HPDE6-E6E7 (cell line): ENCODE measurements around the gene TERB1.

Experiments
- DNase-seq: peaks from one replicate; pipeline ENCODE4 v3.0.0; 2011; ENCODE audit warnings: missing footprints; ENCODE audit errors: extremely low spot score

TERB1 gene, protein sequence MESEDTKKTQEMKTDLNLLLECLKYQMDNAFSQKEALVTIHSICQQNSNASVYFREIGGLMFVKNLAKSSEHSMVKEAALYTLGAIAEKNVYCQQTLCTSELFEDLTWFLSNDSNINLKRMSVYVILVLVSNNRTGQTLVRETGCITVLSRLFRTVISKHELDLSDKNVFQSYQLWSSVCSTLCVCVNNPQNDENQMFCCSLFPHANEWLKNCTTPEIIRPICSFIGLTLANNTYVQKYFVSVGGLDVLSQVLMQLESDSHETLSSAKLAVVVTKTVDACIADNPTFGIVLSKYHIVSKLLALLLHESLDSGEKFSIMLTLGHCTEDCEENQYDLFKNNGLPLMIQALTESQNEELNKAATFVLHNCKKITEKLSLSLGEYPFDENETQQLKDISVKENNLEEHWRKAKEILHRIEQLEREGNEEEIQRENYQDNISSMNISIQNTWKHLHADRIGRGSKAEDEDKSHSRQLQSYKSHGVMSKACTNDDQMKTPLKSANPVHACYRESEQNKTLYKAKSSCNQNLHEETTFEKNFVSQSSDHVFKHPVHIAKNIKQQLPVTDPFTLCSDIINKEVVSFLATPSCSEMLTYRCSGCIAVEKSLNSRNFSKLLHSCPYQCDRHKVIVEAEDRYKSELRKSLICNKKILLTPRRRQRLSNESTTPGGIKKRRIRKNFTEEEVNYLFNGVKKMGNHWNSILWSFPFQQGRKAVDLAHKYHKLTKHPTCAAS

DNA sequence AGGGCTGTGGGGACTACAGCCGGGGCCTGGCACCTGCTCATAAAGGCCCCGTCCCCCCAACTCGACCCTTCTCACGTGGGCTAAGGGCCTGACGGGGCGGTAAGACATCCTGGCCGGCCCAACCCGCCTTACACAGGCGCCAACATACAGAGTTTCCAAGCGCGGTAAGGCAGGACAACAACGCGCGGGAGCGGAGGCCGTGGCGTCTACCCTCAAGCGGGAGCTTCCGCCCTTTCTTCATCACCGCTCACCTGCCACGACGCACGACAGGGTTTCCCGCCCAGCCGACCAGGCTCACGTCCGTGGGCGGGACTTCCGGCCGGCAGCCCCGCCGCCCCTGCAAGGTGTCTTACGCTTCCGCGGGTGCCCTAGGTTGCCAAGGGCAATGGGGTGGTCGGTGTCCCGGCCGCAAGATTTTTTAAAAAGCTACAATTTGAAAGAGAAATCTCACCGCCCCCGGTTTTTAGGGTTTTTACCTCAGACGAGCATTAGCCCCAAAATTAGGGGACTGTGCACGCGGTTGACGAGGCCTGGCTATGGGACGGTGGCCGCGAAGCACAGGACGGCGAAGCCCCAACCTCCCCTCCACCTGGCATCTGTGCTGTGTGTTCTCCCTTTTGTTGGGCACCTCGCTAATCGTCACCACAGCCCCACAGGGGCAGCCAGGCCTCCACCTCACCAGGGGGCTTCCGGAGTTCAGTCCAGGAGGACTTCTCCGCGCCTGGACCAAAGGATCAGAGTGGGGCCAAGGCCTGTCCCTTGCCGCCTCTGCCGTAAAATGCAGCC is at the start of gene TERB1:
Gene TERB1, minus strand, starts transcription at position 265 of the 786 bp plus-strand sequence. CDS start 4,786 bp downstream, outside the sequence.
- no peak for DNase-seq

DNA sequence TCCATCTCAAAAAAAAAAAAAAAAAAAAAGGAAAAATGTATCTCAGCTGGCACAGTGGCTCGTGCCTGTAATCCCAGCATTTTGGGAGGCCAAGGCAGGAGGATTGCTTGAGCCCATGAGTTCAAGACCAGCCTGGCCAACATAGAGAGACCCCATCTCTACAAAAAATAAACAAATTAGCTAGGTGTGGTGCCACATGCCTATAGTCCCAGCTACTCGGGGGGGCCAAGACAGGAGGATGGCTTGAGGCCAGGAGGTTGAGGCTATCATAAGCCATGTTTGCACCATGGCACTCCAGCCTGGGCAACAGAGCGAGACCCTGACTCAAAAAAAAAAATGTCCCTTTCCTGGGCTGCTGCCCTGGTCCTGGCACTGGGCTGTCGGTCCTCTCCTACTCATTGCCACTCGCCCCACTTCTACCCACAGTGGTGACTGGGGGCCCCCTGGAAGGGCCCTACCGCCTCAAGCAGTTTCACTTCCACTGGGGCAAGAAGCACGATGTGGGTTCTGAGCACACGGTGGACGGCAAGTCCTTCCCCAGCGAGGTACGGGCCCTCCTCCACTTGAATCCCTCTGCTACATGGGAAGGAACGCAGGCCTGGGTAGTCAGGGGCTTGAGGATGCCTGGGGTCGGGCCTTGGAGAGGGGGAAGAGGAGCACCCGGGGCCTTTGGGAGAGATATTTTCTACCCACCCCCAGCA is 48.9 kb upstream of the TERB1 start:
- no peak for DNase-seq

DNA sequence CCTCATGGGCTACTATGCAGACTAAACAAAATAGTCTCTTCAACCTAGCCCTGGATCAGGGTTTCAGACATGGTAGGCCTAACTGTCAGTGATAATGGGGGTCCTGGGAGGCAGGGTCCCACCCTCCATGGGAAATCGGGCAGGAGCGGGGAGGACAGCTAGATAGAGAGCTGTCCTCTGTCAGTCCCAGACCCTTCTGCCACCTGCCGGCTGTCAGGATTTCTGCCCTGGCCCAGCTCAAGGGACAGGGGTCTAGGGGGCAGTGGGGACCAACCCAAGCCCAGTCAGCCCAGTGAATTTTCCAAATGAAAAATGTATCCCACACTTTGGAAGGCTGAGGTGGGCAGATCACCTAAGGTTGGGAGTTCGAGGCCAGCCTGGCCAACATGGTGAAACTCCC is 48.2 kb upstream of the TERB1 start:
- no peak for DNase-seq

DNA sequence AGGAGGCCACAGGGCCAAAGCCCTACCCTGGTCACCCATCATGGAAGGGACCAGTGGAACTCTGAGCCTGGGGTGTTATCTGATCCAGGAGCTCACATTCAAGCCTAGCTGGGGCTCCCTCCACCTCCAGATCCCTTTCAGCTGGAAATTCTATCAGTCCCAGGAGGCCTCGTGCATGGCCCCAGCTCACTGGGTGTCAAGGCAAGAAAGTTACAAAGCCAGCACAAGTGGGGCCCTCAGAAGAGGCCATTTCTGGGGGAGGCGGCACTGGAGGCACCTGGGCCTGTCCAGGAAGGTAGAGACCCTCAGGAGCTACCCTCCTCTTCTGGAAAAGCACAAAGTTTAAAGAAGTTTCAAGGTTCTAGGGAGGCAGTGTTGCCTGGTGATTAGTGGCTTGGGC is 47.6 kb upstream of the TERB1 start:
- DNase-seq, result no peak

DNA sequence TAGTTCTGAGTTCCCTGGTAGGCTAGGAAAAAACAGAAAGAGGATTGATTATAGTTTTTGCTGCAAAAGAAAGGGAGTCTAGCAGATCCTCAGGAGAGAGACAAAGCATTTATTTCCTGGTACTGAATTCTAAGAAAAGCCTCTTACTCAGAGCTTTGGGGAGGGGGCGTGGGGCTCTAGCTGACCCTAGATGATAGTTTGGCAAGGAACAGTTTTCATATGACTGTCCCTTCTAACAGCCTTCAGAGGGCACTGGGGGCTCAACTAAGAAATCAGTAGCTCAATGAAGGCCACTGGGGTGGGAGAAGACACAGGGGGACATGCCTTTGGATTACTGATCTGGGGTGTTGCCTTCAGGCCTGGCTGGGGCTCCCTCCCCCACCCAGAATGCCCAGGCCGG is 46.8 kb upstream of the TERB1 start:
- DNase-seq, result no peak

DNA sequence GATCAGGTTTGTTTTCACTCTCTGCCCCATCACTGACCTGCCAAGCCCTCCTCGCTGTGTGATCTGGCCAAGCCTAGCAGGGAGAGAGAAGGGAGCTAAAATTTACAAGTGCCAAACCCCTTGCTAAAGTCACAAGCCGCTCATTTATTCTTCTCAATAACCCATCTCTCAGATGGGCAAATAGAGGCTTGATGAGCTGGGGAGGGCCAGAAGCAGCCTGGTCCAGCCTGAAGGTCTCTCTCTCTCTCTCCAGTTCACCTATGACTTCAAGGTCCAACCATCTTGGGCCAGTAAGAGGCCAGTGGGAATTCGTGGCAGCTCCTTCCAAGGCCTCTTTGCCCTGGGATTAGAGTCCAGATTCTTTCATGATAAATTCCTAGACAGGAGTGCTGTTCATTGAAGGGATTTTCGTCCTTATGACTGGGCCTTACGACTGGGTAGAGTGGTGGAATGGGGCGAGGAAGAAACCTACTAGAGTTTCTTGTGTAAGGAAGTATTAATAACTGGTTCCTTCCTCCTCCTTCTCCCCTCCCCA is 46.2 kb upstream of the TERB1 start:
- no peak for DNase-seq

DNA sequence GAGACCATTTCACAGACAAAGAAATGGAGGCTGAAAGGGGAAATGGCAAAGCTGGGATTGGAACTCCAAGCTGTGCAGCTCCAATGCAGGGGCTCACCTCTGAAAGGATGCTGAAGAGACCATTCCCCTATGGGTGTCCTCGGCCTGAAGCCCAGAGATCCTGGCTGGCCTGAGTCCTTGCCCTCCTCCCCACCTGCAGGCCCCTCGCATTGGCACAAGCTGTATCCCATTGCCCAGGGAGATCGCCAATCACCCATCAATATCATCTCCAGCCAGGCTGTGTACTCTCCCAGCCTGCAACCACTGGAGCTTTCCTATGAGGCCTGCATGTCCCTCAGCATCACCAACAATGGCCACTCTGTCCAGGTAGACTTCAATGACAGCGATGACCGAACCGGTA is 45.4 kb upstream of the TERB1 start:
- no peak for DNase-seq

DNA sequence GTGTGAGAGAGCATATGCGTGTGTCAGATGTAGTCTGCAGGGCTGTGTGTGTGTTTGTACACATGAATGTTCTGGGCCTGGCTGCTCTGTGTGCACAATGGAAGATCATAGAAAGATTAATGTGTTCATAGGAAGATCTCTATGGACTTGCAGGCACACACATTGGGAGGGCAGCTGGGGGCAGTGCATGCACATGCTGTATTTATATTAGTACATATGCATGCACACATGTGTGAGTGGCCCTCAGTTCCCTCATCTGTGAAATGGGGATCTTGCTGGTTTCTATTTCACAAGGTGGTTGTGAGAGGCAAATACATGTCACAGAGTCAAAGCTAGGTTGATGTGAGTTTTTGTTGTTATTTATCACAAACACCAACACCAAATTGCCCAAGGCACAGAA is 44.9 kb upstream of the TERB1 start:
- no peak for DNase-seq

DNA sequence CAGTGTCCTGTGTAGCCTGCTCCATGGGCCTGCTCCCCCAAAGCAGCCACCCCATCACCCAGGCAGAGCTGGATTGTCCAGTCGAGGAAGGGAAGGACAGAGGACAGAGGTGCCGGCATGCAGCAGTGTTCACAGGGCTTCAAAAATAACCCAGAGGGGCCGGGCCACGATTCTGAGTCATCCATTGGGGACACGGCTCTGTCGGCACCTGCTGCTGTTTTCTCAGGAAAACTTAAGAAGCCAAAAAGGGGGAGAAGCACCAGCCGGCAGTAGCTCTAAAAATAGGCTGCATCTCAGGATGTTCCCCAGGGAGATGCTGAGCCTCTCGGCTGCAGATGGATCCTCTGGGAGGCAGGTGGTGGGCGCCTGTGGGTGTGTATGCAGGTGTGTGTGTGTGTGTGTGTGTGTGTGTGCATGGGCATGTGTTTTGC is 44.4 kb upstream of the TERB1 start:
- DNase-seq, result no peak

DNA sequence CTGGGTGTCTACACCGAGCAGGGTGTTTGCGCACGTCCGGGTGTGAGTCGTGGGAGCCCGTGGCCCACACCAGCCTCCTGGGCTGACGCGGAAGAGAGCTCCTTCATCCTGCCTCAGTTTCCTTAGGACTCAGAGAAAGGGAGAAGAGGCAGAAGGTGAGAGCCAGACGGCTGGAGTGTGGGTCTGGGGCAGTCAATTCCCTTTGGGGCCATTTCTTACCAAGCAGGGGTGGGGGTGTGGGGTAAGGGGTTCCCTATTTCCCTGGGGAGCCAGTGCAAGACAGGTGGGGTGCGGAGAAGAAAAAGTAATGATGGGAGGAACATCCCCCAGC is 43.7 kb upstream of the TERB1 start:
- no peak for DNase-seq

DNA sequence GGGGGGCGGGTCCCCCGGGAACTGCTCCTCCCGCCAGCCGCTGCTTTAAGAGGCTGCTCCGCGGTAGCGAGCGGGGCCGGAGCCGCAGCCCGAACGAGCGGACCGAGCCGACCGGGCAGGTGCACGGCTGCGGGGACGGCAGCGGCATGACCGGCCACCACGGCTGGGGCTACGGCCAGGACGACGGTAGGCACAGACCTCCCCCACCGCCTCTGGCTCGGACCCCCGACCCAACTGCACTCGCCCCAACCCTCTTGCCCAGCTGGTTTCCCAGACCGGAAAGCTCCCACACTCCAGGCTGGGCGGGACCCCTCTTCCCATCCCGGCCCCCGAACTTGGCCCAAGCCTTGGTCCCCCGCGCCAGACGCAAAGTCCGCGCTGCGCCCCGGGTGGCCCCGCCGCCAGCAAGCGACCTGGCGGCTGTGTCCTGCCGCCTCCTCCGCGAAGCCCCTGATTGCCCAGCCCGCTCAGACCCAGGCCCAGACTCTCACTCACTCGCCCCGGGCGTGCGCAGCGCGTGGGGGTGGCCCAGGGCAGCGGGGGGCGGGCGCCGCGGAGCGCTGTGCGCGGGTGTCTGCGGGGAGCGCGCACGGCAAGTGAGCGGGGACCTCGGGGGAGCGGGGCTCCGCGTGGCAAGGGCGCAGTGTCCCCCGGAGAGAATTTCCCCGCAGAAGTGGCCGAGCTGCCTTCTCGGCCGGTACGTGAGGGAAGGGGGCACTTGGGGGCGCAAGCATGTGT is 43.1 kb upstream of the TERB1 start, which contains the start of gene CA7:
Gene CA7, plus strand, starts transcription at position 73 of the 738 bp plus-strand sequence. Its CDS starts 74 bp downstream, at position 147.
- DNase-seq, result no peak

DNA sequence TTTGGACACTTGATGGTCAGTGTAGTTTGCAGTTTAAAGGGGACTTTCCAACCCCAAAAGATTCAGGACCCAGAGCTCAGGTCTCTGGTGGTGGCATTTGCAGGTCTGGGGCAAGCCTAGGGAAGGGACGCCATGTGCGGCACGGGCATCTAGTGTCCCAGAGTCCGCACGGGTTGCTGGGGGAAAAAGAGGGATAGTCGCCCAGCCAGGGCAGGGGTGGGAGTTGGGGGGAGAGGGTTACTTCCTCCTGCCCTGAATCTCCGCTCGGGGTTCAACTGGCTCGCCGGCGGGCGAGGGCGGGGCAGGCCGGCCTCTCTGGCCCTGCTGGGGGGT is 42.6 kb upstream of the TERB1 start:
- no peak for DNase-seq

DNA sequence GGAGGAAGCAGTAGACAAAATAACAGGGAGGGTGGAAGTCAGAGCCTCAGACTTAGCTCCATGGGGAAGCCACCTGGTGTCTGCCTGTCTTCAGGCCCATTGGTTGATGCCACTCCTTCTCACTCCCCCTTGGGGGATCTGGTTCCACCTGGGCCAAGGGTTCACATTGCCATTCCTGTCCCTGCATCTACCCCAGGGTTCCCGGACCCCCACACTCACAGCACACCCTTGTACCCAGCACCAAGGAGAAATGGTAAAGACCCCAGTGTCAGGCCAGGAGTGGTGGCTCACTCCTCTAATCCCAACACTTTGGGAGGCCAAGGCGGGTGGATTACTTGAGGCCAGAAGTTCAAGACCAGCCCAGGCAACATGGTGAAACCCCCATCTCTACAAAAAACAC is 41.8 kb upstream of the TERB1 start:
- no peak for DNase-seq

DNA sequence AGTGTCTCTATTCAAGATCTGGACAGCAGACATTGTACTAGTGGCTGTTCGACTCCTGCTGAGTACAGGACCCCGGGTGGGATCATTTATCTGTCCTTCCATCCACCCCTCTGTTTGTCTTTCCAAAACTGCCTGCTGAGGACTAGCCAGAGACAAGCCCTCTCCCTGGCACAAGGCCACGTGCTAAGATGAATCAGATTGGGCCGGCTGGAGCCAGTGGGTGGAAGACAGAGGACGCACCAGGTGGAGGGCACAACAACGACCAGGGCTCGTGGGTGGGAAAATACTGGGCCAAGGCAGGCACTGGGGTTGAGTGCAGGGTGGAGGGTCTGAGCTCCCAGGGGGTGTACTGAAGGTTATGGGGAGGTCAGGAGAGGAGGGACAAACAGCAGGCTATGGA is 41.4 kb upstream of the TERB1 start:
- no peak for DNase-seq

DNA sequence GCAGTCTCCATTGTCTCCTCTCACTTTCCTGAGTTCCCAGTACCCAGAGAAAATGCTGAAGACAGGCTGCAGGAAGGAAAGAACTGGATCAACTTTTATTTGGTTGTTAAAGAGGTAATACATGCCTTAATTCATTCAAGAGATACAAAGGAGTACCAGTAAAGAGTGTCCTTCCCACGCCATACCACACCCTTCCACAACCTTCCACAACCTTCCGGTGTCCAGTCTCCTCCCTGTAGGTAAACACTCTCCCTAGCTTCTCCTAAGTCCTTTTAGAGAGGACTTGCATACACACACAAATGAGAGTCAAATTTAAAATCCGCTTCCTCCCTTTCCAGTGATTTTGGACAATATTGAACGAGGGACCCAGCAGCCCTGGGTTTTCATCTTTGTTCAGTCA is 40.0 kb upstream of the TERB1 start:
- DNase-seq, result no peak

DNA sequence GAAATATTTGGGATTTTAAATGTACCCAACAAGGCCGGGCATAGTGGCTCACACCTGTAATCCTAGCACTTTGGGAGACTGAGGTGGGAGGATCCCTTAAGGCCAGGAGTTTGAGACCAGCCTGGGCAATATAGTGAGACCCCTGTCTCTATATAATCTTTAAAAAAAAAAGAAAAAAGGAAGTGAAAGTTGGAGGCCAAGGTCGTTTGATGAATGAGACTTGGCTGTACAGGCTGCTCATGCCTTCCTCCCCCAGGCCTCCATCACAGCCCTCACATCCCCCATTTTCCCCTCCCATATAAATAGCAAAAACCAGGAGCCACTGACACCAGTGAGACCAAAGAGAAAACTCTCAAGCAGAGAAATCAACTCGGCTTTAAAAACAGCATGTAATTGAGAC is 39.5 kb upstream of the TERB1 start:
- no peak for DNase-seq

DNA sequence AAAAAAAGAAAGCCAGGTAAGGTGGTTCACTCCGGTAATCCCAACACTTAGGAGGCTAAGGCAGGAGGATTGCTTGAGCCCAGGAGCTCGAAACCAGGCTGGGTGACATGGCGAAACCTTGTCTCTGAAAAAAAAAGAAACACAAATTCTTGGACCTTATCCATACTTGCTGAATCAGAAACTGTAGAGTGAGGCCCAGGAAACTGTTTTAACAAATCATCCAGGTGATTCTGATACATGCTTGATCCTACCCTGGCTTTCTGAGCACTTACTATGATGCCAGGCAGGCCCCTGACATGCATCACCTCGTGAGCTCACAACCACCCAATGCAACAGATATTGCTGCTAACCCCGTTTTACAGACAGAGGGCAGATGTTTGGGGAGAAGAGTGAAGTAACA is 33.4 kb upstream of the TERB1 start:
- no peak for DNase-seq

DNA sequence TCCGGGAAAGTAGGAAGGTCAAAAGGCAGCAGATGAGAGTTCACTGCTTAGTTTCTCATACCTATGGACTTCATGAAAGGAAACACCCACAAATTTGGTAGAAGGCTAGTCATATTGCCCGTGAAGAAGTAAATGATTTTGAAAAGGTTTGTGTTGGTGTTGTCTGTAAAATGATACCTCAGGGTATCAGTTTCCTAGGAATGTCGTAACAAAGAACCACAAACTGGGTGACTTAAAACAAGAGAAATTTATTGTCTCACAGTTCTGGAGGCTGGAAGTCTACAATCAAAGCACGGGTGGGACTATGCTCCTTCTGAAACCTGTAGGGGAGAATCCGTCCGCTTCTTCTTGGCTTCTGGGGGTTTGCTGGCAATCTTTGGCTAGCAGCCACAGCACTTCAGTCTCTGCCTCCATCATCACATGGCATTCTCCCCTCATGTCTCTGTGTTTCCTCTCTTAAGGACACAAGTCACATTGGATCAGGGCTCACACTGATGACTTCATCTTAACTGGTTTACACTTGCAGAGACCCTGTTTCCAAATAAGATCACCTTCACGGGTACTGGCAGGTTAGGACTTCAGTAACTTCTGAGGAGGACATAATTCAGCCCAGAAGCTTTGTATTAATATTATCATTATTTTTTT is 31.4 kb upstream of the TERB1 start:
- no peak for DNase-seq

DNA sequence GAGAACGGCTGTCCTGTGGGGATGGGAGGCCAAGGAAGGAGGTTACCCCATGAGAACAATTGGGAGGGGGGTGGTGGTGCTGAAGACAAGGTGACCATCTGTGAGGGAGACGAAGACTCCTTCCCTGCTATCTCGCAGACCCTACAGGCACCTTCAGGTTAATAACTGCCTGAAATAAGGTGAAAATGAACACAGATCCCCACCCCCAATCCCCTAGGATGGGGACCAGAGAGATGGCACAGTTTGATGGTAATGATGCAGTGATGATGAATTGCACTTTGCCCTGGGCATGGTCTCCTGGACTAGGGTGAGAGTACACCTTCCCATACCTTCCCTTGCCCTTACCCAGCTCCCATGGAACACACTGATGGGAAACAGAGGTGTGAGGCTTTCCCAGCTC is 30.8 kb upstream of the TERB1 start:
- DNase-seq, result no peak
